Breast epithelium (tissue), 3 donors: ENCODE data around the gene TSPEAR.

Experiments
- CTCF ChIP-seq, 3 donors: fragments of 450-650 bp; IDR thresholded peaks; one replicate each; pipeline ENCODE4 v1.5.1; 2016 to 2017; ENCODE audit warnings: antibody characterized with exemption in 3 of 3, mild to moderate bottlenecking in 3 of 3, moderate library complexity in 3 of 3
- POLR2A ChIP-seq: fragments of 450-650 bp; IDR thresholded peaks from one replicate; pipeline ENCODE4 v1.6.1; 2016; ENCODE audit warnings: antibody characterized with exemption, mild to moderate bottlenecking, moderate library complexity
- POLR2AphosphoS5 ChIP-seq, 3 donors: sonication (generic); formaldehyde crosslinking; IDR thresholded peaks; one replicate each; pipeline ENCODE4 v1.6.1; 2017; ENCODE audit warnings: antibody characterized with exemption in 3 of 3

DNA sequence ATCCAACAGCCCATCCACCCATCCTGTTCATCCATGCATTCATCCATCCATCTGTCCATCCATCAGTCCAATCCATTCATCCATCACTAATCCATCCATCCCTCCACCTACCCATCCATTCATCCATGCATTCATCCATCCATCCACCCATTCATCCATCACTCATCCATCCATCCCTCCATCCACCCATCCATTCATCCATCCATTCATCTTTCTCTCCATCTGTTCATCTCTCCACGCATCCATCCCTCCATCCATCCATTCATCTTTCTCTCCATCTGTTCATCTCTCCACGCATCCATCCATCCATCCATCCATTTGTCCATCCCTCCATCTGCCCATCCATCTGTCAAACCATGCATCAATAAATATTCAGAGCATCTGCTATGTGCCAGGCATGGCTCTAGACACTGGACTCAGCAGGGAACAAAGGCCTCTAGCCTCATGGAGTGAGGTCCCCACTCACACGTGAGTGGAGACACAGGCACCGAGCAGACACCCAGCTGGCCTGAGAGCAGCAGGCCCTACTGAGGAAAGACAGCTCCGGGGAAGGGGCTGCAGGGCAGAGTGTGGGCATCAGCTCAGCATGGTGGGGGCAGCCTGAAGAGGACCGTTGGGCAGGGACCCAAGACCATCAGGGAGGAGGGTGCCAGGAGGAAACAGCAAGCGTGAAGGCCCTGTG is 181.0 kb downstream of the TSPEAR start:
- TF ChIP-seq POLR2AphosphoS5 (IDR thresholded peaks at IDR 0.05): no peak
- TF ChIP-seq CTCF (IDR thresholded peaks at IDR 0.05): no peak
- no peak for TF ChIP-seq POLR2A
